HCT116 (cell line): ENCODE data around the gene PCSK6. TPM values are rescaled to one million over a fixed set of nuclear protein-coding genes. Genes with fewer than 3 reads are reported as not detected.
"Not testable (repeated sequence)": the region's sequence is repeated elsewhere in the genome, so short reads cannot be mapped to it uniquely, and the experiment has no call there.

Experiments
- ATAC-seq: fragments of 200-7000 bp; cut with Tn5 transposase; 2 replicates; pipeline ENCODE4 v1.9.1; 2020; ENCODE audit warnings: mild to moderate bottlenecking, moderate library complexity
- BruUV-seq: library from RNA; stranded (reverse); fragments of 400-500 nt; replicated peaks from 2 replicates; lab custom pipeline; 2021; lab: Mats Ljungman, UMichigan
- CTCF ChIA-PET: fragments of 300-600 bp; sonication (Branson Sonifier 250); formaldehyde crosslinking; loops from one replicate; lab custom pipeline; 2021; ENCODE audit warnings: antibody characterized with exemption; lab: Charles Lee
- POLR2A ChIA-PET: fragments of 300-600, 350-600 bp; sonication (Branson Sonifier 250); formaldehyde crosslinking; loops from one replicate; lab custom pipeline; 2021; ENCODE audit warnings: antibody characterized with exemption; lab: Charles Lee
- RAD21 ChIA-PET, 2 experiments: fragments of 300-600 bp; sonication (Branson Sonifier 250); formaldehyde crosslinking; loops; one replicate each; lab custom pipeline; 2023; ENCODE audit warnings: low total read pairs in 2 of 2; ENCODE audit not compliant: uncharacterized antibody in 2 of 2, unreplicated experiment in 2 of 2, low non-redundant PET in 1 of 2; lab: Charles Lee
- DNase-seq: peaks from one replicate; pipeline ENCODE4 v3.0.0-alpha.2; 2010; ENCODE audit warnings: low read depth, low spot score
- H2AFZ ChIP-seq: fragments of 200-600 bp; shearing (Covaris generic), sonication (generic); 2 replicates; pipeline ENCODE4 v1.6.1; 2017; ENCODE audit warnings: low read depth, mixed run types, mixed read lengths, antibody characterized with exemption, low read length; ENCODE audit not compliant: poor library complexity, severe bottlenecking
- H3K27ac ChIP-seq: 2 replicates; pipeline ENCODE4 v1.5.1; 2012; ENCODE audit warnings: low read depth, low read length
- H3K27me3 ChIP-seq: fragments of 200-600 bp; sonication (generic); 2 replicates; pipeline ENCODE4 v1.6.1; 2016; ENCODE audit warnings: mixed run types, low read length, mixed read lengths; ENCODE audit not compliant: insufficient read depth
- H3K36me3 ChIP-seq, 2 experiments: fragments of 200-500 bp in 1 of 2; fragments of 200-600 bp in 1 of 2; sonication (Bioruptor generic) in 1 of 2; sonication (generic) in 1 of 2; 2 replicates each; pipeline versions ENCODE4 v1.5.1 to v1.6.1; 2014 to 2016; ENCODE audit warnings: low read length in 2 of 2, inconsistent platforms in 1 of 2, mixed read lengths in 1 of 2, mixed run types in 1 of 2; ENCODE audit not compliant: insufficient read depth in 2 of 2, control insufficient read depth in 1 of 2
- H3K4me1 ChIP-seq, 2 experiments: fragments of 200-600 bp in 1 of 2; sonication (generic) in 1 of 2; 2 replicates each; pipeline versions ENCODE4 v1.5.1 to v1.6.1; 2012 to 2017; ENCODE audit warnings: low read length in 2 of 2, inconsistent platforms in 1 of 2, mild to moderate bottlenecking in 1 of 2, mixed read lengths in 1 of 2, mixed run types in 1 of 2, moderate library complexity in 1 of 2; ENCODE audit not compliant: insufficient read depth in 2 of 2, control insufficient read depth in 1 of 2
- H3K4me2 ChIP-seq: fragments of 200-600 bp; sonication (generic); 2 replicates; pipeline ENCODE4 v1.6.1; 2017; ENCODE audit warnings: mixed run types, low read length, mixed read lengths
- H3K4me3 ChIP-seq, 2 experiments: fragments of 200-600 bp in 1 of 2; sonication (generic) in 1 of 2; replicated peaks in 1 of 2; 2 replicates each; pipeline ENCODE4 v1.5.1; 2011 to 2016; ENCODE audit warnings: low read length in 2 of 2, control low read depth in 1 of 2, low read depth in 1 of 2, mild to moderate bottlenecking in 1 of 2, mixed read lengths in 1 of 2, mixed run types in 1 of 2
- H3K79me2 ChIP-seq: fragments of 200-600 bp; sonication (generic); 2 replicates; pipeline ENCODE4 v1.6.1; 2017; ENCODE audit warnings: mild to moderate bottlenecking, mixed run types, low read length, moderate library complexity, mixed read lengths; ENCODE audit not compliant: insufficient read depth
- H3K9ac ChIP-seq: fragments of 200-600 bp; sonication (generic); 2 replicates; pipeline ENCODE4 v1.6.1; 2016; ENCODE audit warnings: low read length, mixed read lengths
- H3K9me2 ChIP-seq: fragments of 200-600 bp; sonication (generic), shearing (Covaris generic); 2 replicates; pipeline ENCODE4 v1.6.1; 2017; ENCODE audit warnings: mixed run types, mild to moderate bottlenecking, moderate library complexity; ENCODE audit not compliant: insufficient read depth
- H3K9me3 ChIP-seq, 2 experiments: fragments of 200-500 bp in 1 of 2; fragments of 200-600 bp in 1 of 2; sonication (Bioruptor generic) in 1 of 2; sonication (generic) in 1 of 2; 2 replicates each; pipeline ENCODE4 v1.6.1; 2014 to 2017; ENCODE audit warnings: low read length in 2 of 2, mixed read lengths in 2 of 2, inconsistent platforms in 1 of 2, low read depth in 1 of 2, mild to moderate bottlenecking in 1 of 2, mixed run types in 1 of 2, moderate library complexity in 1 of 2; ENCODE audit not compliant: control insufficient read depth in 1 of 2, insufficient read depth in 1 of 2
- H4K20me1 ChIP-seq: fragments of 200-600 bp; sonication (generic), shearing (Covaris generic); 2 replicates; pipeline ENCODE4 v1.6.1; 2017; ENCODE audit warnings: mixed run types, mild to moderate bottlenecking, moderate library complexity; ENCODE audit not compliant: insufficient read depth
- FOSL1 ChIP-seq: IDR thresholded peaks from 2 replicates; pipeline ENCODE4 v1.6.1; 2012; ENCODE audit warnings: low read depth
- POLR2A ChIP-seq: IDR thresholded peaks from 2 replicates; pipeline ENCODE4 v1.7.0; 2011; ENCODE audit warnings: borderline replicate concordance; ENCODE audit not compliant: insufficient read depth, insufficient read length; ENCODE audit errors: extremely low read depth
- ZFX ChIP-seq: fragments of 450-650 bp; IDR thresholded peaks from 2 replicates; pipeline ENCODE4 v1.6.1; 2017
- intact Hi-C: fragments of 100-400 bp; cut with micrococcal nuclease; formaldehyde crosslinking; loops from 2 replicates; pipeline ENCODE4 v1.10.0; 2022
- total RNA-seq: library from RNA; stranded (reverse); gene quantifications from one replicate; pipeline ENCODE4 v1.2.1, GENCODE V29; 2021; ENCODE audit not compliant: unreplicated experiment
- TF ChIP-seq, protein P1 (sequence below): IDR thresholded peaks from 2 replicates; pipeline ENCODE4 v1.6.1; 2011; ENCODE audit warnings: mild to moderate bottlenecking, low read length, moderate library complexity; ENCODE audit not compliant: insufficient replicate concordance; ENCODE audit errors: extremely low read depth
- TF ChIP-seq, protein P2 (sequence below), 3 experiments: fragments of 200-600 bp in 1 of 3; sonication (generic) in 1 of 3; IDR thresholded peaks in 2 of 3; conservative IDR thresholded peaks in 1 of 3; 2 replicates each; pipeline ENCODE4 v1.5.1; 2012 to 2017; ENCODE audit warnings: low read depth in 2 of 3, low read length in 2 of 3, antibody characterized with exemption in 1 of 3, borderline replicate concordance in 1 of 3, control low read depth in 1 of 3, mild to moderate bottlenecking in 1 of 3, mixed read lengths in 1 of 3, mixed run types in 1 of 3, moderate library complexity in 1 of 3; ENCODE audit not compliant: insufficient read depth in 1 of 3
- TF ChIP-seq, protein P3 (sequence below): IDR thresholded peaks from 2 replicates; pipeline ENCODE4 v1.6.1; 2012; ENCODE audit warnings: low read depth

Gene PCSK6
- total RNA-seq, 1 experiment from 2014 or later = 13.5 TPM

DNA sequence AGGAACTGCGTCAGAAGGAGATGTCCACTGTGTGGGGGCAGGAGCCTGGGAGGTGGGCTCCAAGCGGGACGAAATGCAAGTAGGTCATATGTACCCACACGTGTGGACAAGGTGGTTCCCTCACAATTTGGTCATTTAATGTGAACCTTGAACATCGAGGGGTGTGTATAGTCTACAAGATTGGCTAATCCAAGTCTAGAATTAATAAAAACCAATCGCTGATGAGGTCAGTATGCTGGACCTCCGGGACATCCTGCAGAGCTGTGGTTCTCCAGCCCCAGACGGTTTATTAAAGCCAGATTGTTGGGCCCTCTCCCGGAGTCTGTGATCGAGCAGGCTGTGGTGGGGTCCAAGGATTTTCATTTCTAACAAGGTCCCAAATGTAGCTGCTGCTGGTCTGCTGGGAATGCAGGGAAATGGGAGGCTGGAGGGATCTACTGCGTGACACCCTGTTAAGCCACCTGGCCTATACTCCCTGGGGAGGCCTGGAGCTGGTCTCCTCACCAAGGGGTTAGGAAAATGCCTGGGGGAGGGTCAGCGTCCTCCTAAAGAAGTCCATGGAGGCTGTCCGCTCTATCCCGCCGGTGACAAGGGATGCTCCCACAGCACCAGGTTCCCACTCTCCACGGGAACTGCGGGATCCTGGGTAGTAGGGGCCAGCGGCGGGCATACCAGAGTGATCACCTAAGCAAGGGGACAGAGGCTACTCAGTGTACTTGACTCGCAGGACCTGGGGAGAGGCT, 25.1 kb downstream of the PCSK6 start (continued):
- TF ChIP-seq, protein P1, sequence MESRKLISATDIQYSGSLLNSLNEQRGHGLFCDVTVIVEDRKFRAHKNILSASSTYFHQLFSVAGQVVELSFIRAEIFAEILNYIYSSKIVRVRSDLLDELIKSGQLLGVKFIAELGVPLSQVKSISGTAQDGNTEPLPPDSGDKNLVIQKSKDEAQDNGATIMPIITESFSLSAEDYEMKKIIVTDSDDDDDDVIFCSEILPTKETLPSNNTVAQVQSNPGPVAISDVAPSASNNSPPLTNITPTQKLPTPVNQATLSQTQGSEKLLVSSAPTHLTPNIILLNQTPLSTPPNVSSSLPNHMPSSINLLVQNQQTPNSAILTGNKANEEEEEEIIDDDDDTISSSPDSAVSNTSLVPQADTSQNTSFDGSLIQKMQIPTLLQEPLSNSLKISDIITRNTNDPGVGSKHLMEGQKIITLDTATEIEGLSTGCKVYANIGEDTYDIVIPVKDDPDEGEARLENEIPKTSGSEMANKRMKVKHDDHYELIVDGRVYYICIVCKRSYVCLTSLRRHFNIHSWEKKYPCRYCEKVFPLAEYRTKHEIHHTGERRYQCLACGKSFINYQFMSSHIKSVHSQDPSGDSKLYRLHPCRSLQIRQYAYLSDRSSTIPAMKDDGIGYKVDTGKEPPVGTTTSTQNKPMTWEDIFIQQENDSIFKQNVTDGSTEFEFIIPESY = no peak

DNA sequence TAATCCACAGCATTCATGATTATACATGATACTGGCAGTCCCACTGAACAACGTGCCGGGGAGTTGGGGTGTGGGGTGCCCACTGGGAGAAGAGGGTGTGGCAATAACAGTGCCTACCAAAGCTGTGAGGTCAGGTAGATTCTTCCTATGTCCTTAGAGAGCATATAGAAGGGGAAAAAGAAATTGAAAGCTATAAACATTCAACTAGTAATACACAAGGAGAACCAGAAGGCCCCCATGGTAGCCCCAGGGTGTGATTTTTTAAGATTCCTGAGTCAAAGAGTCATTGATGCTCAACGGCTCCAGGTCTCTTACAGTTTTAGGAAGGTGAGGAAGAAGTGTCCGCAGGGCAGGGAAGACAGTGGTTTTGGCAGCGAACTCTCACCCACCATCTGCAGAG, 25.8 kb downstream of the PCSK6 start:
- DNase-seq, H4K20me1 ChIP-seq, H3K4me2 ChIP-seq, H3K79me2 ChIP-seq, H2AFZ ChIP-seq, ATAC-seq, H3K27me3 ChIP-seq, H3K9ac ChIP-seq, H3K9me3 ChIP-seq, POLR2A ChIA-PET, BruUV-seq, H3K27ac ChIP-seq, intact Hi-C loops, RAD21 ChIA-PET, H3K4me1 ChIP-seq, H3K4me3 ChIP-seq, CTCF ChIA-PET, H3K36me3 ChIP-seq, H3K9me2 ChIP-seq: not testable (repeated sequence)

DNA sequence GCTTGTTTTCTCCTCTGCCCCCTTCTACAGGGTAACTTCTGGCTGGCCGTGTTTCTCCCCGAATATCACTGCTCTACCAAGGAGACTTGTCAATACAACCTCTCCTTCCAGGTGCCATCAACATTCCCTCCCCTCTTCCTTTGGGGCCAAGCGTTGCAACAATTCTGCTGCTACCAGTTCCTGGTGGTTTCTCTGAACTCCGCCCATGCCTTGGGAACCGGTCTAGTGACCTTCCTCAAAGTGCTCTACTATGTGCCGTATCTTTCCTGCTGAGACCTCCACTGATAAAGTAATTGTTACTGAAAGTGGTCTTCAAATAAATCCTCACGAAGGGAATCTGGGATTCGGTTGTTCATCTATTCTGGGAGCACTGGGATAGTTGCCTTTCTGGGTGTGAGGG, 26.2 kb downstream of the PCSK6 start:
- Histone ChIP-seq H3K27me3 (no peaks in the 10 kb centered on the region), H3K9me2 (no peaks in the 10 kb centered on the region), H3K4me2 (no peak overlapping the region), H3K36me3 (no peaks in the 10 kb centered on the region), H4K20me1 (no peaks in the 10 kb centered on the region), H3K4me1 (no peaks in the 10 kb centered on the region), H3K27ac (no peak overlapping the region), H3K79me2 (peaks cover 5% of the 10 kb centered on the region), H3K9me3 (no peaks in the 10 kb centered on the region), H3K4me3 (no peak overlapping the region), H3K9ac (no peak overlapping the region), H2AFZ (no peak overlapping the region)
- TF ChIP-seq, protein P2, sequence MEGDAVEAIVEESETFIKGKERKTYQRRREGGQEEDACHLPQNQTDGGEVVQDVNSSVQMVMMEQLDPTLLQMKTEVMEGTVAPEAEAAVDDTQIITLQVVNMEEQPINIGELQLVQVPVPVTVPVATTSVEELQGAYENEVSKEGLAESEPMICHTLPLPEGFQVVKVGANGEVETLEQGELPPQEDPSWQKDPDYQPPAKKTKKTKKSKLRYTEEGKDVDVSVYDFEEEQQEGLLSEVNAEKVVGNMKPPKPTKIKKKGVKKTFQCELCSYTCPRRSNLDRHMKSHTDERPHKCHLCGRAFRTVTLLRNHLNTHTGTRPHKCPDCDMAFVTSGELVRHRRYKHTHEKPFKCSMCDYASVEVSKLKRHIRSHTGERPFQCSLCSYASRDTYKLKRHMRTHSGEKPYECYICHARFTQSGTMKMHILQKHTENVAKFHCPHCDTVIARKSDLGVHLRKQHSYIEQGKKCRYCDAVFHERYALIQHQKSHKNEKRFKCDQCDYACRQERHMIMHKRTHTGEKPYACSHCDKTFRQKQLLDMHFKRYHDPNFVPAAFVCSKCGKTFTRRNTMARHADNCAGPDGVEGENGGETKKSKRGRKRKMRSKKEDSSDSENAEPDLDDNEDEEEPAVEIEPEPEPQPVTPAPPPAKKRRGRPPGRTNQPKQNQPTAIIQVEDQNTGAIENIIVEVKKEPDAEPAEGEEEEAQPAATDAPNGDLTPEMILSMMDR (IDR thresholded peaks at IDR 0.05 in 2 of 3, conservative IDR thresholded peaks at IDR 0.05 in 1 of 3; ENCODE audit: borderline replicate concordance in 1 of 3, insufficient read depth in 1 of 3, low read depth in 2 of 3, low read length in 2 of 3) = no peak
- TF ChIP-seq, protein P3, sequence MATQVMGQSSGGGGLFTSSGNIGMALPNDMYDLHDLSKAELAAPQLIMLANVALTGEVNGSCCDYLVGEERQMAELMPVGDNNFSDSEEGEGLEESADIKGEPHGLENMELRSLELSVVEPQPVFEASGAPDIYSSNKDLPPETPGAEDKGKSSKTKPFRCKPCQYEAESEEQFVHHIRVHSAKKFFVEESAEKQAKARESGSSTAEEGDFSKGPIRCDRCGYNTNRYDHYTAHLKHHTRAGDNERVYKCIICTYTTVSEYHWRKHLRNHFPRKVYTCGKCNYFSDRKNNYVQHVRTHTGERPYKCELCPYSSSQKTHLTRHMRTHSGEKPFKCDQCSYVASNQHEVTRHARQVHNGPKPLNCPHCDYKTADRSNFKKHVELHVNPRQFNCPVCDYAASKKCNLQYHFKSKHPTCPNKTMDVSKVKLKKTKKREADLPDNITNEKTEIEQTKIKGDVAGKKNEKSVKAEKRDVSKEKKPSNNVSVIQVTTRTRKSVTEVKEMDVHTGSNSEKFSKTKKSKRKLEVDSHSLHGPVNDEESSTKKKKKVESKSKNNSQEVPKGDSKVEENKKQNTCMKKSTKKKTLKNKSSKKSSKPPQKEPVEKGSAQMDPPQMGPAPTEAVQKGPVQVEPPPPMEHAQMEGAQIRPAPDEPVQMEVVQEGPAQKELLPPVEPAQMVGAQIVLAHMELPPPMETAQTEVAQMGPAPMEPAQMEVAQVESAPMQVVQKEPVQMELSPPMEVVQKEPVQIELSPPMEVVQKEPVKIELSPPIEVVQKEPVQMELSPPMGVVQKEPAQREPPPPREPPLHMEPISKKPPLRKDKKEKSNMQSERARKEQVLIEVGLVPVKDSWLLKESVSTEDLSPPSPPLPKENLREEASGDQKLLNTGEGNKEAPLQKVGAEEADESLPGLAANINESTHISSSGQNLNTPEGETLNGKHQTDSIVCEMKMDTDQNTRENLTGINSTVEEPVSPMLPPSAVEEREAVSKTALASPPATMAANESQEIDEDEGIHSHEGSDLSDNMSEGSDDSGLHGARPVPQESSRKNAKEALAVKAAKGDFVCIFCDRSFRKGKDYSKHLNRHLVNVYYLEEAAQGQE = no peak
- TF ChIP-seq FOSL1 = no peak
- no peak for TF ChIP-seq POLR2A
- TF ChIP-seq ZFX = no peak
- BruUV-seq = no TSS peak
- RAD21 ChIA-PET = no interaction called here
- POLR2A ChIA-PET = no interaction called here
- intact Hi-C loops = no loop called here
- ATAC-seq = no peak
- CTCF ChIA-PET = no interaction called here
- DNase-seq = no peak
